Putamen (tissue), 1 donor: ENCODE results near the gene GFPT2.

ENCODE experiments used
- DNase-seq: peaks from one replicate; pipeline ENCODE4 v3.0.0-alpha.2; 2016; ENCODE audit warnings: low spot score

The GFPT2 gene

GRCh38 chr5:180353048-180353979 is at the start of gene GFPT2:
GFPT2 (minus strand) TSS chr5:180353336; CDS start chr5:180353217, 119 bp downstream.
- peak; percentile 87 for DNase-seq

- no peak for DNase-seq
Measured at GRCh38 chr5:180402716-180403115, 49.6 kb upstream of the GFPT2 start.

GRCh38 chr5:180401229-180401907 is 48.2 kb upstream of the GFPT2 start:
- DNase-seq: no peak

- DNase-seq: no peak
Measured at GRCh38 chr5:180400416-180400815, 47.3 kb upstream of the GFPT2 start.

GRCh38 chr5:180399401-180400215 is 46.5 kb upstream of the GFPT2 start:
- DNase-seq: no peak

- DNase-seq: no peak
Measured at GRCh38 chr5:180396926-180397325, 43.8 kb upstream of the GFPT2 start.

- no peak for DNase-seq
Measured at GRCh38 chr5:180395540-180396274, 42.6 kb upstream of the GFPT2 start.

GRCh38 chr5:180394031-180394636 is 41.0 kb upstream of the GFPT2 start:
- DNase-seq: no peak

GRCh38 chr5:180391276-180391675 is 38.1 kb upstream of the GFPT2 start:
- no peak for DNase-seq

- no peak for DNase-seq
Measured at GRCh38 chr5:180390441-180391190, 37.5 kb upstream of the GFPT2 start.

GRCh38 chr5:180389252-180390101 is 36.3 kb upstream of the GFPT2 start:
- DNase-seq: no peak

- no peak for DNase-seq
Measured at GRCh38 chr5:180387798-180388197, 34.7 kb upstream of the GFPT2 start.

- DNase-seq: no peak
Measured at GRCh38 chr5:180382926-180383325, 29.8 kb upstream of the GFPT2 start.

GRCh38 chr5:180381851-180382480 is 28.8 kb upstream of the GFPT2 start:
- no peak for DNase-seq

- no peak for DNase-seq
Measured at GRCh38 chr5:180381428-180381827, 28.3 kb upstream of the GFPT2 start.

GRCh38 chr5:180380856-180381255 is 27.7 kb upstream of the GFPT2 start:
- DNase-seq: no peak

GRCh38 chr5:180380441-180380840 is 27.3 kb upstream of the GFPT2 start:
- no peak for DNase-seq

- DNase-seq: no peak
Measured at GRCh38 chr5:180379355-180380070, 26.4 kb upstream of the GFPT2 start.
